B cell (primary cell): Measurements from ENCODE around the gene ZSCAN2. TPM values are rescaled to one million over a fixed set of nuclear protein-coding genes. Genes with fewer than 3 reads are reported as not detected.

Experiments
- ATAC-seq: fragments of 200-7000 bp; cut with Tn5 transposase; one replicate; pipeline ENCODE4 v1.10.0; 2021; ENCODE audit warnings: low read depth, mild to moderate bottlenecking, moderate number of reproducible peaks, moderate library complexity
- CTCF ChIA-PET: fragments of 350-600 bp; sonication (Branson Sonifier 250); formaldehyde crosslinking; loops from one replicate; lab custom pipeline; 2021; ENCODE audit warnings: antibody characterized with exemption, inconsistent platforms; lab: Charles Lee
- POLR2A ChIA-PET: fragments of 350-600 bp; sonication (Branson Sonifier 250); formaldehyde crosslinking; loops from one replicate; lab custom pipeline; 2021; ENCODE audit warnings: antibody characterized with exemption; lab: Charles Lee
- DNase-seq: peaks from one replicate; pipeline ENCODE4 v3.0.0; 2013
- H2AFZ ChIP-seq: 2 replicates; pipeline ENCODE4 v1.6.1; 2012; ENCODE audit warnings: mild to moderate bottlenecking, low read depth, low read length; ENCODE audit not compliant: insufficient read depth, poor library complexity, severe bottlenecking
- H3K27ac ChIP-seq, 2 donors: 1 replicate in 1 of 2; 2 replicates in 1 of 2; pipeline ENCODE4 v1.5.1; 2012 to 2013; ENCODE audit warnings: low read length in 2 of 2, mild to moderate bottlenecking in 2 of 2, moderate library complexity in 1 of 2
- H3K27me3 ChIP-seq, 4 experiments: fragments of 200-600 bp in 1 of 4; sonication (generic) in 1 of 4; replicated peaks in 1 of 4; 1 replicate in 2 of 4; 2 replicates in 2 of 4; pipeline versions ENCODE4 v1.6.1 to v1.7.0; 2013 to 2016; ENCODE audit warnings: low read length in 3 of 4, mild to moderate bottlenecking in 2 of 4, mixed read lengths in 1 of 4, moderate library complexity in 1 of 4; ENCODE audit not compliant: insufficient read depth in 4 of 4, control insufficient read depth in 3 of 4; ENCODE audit errors: control extremely low read depth in 1 of 4
- H3K36me3 ChIP-seq, 2 experiments: replicated peaks in 1 of 2; 1 replicate in 1 of 2; 2 replicates in 1 of 2; pipeline versions ENCODE4 v1.6.1 to v1.7.1; 2013; ENCODE audit warnings: low read length in 1 of 2; ENCODE audit not compliant: insufficient read depth in 2 of 2, control insufficient read depth in 1 of 2; ENCODE audit errors: control extremely low read depth in 1 of 2, extremely low read depth in 1 of 2
- H3K4me1 ChIP-seq, 2 donors: fragments of 200-600 bp in 1 of 2; sonication (generic) in 1 of 2; 1 replicate in 1 of 2; 2 replicates in 1 of 2; pipeline versions ENCODE4 v1.5.1 to v1.6.1; 2013 to 2017; ENCODE audit warnings: low read length in 2 of 2; ENCODE audit not compliant: control insufficient read depth in 2 of 2, insufficient read depth in 2 of 2
- H3K4me2 ChIP-seq: replicated peaks from 2 replicates; pipeline ENCODE3; 2012; ENCODE audit warnings: mild to moderate bottlenecking, low read depth, low read length; ENCODE audit not compliant: poor library complexity, severe bottlenecking
- H3K4me3 ChIP-seq, 5 experiments: fragments of 200-600 bp in 1 of 5; sonication (generic) in 1 of 5; 1 replicate in 3 of 5; 2 replicates in 2 of 5; pipeline versions ENCODE4 v1.5.1 to v1.7.0; 2011 to 2016; ENCODE audit warnings: low read length in 4 of 5, mild to moderate bottlenecking in 4 of 5, low read depth in 2 of 5, control low read depth in 1 of 5, moderate library complexity in 1 of 5; ENCODE audit not compliant: insufficient read depth in 1 of 5; ENCODE audit errors: control extremely low read depth in 1 of 5, extremely low read depth in 1 of 5
- H3K79me2 ChIP-seq: fragments of 200-600 bp; sonication (generic); one replicate; pipeline ENCODE4 v1.6.0; 2016; ENCODE audit warnings: low read length; ENCODE audit not compliant: control insufficient read depth, insufficient read depth
- H3K9ac ChIP-seq: fragments of 200-600 bp; sonication (generic); 2 replicates; pipeline ENCODE4 v1.6.1; 2017; ENCODE audit warnings: mild to moderate bottlenecking, low read length, moderate library complexity
- H3K9me3 ChIP-seq, 3 donors: one replicate each; pipeline versions ENCODE4 v1.6.1 to v1.7.1; 2013; ENCODE audit warnings: low read length in 2 of 3; ENCODE audit not compliant: control insufficient read depth in 2 of 3, insufficient read depth in 1 of 3; ENCODE audit errors: control extremely low read depth in 1 of 3
- H4K20me1 ChIP-seq: 2 replicates; pipeline ENCODE4 v1.6.0; 2012; ENCODE audit warnings: mild to moderate bottlenecking, low read length; ENCODE audit not compliant: insufficient read depth, control insufficient read depth, poor library complexity, severe bottlenecking
- H3K27ac Mint-ChIP-seq: one replicate; pipeline ENCODE4 v1.8.0; 2021; ENCODE audit warnings: mixed read lengths
- H3K27me3 Mint-ChIP-seq: one replicate; pipeline ENCODE4 v1.8.0; 2021; ENCODE audit warnings: mixed read lengths
- H3K4me1 Mint-ChIP-seq: one replicate; pipeline ENCODE4 v1.8.0; 2021; ENCODE audit warnings: mixed read lengths
- H3K4me3 Mint-ChIP-seq: one replicate; pipeline ENCODE4 v1.8.0; 2021; ENCODE audit warnings: mixed read lengths
- H3K9me3 Mint-ChIP-seq: one replicate; pipeline ENCODE4 v1.8.0; 2022; ENCODE audit warnings: mixed read lengths; ENCODE audit not compliant: insufficient read depth
- EZH2 ChIP-seq: IDR thresholded peaks from 2 replicates; pipeline ENCODE4 v1.6.1; 2012; ENCODE audit warnings: borderline replicate concordance, low read depth, mild to moderate bottlenecking, moderate library complexity, low read length; ENCODE audit not compliant: insufficient read depth, poor library complexity, severe bottlenecking
- WGBS: methylation state at CpG from one replicate; pipeline ENCODE4 v1.1.5; 2013; ENCODE audit warnings: missing lambda C conversion rate; ENCODE audit not compliant: insufficient coverage; 5-methylcytosine and 5-hydroxymethylcytosine counted together
- intact Hi-C: fragments of 100-400 bp; cut with micrococcal nuclease; formaldehyde crosslinking; loops from one replicate; pipeline ENCODE4 v1.10.0; 2022
- polyA plus RNA-seq: library from polyadenylated mRNA; depleted of rRNA; stranded (reverse); fragments of >200 nt; gene quantifications from 2 replicates; pipeline ENCODE4 v1.2.3, GENCODE V29; 2012
- total RNA-seq, 2 donors: library from RNA; stranded (reverse); fragments of 120-200 nt in 1 of 2; gene quantifications; 1 replicate in 1 of 2; 2 replicates in 1 of 2; pipeline versions ENCODE4 v1.2.3 to v1.2.4, GENCODE V29; 2013 to 2022
- TF ChIP-seq, protein P1 (sequence below): fragments of 200-600 bp; IDR thresholded peaks from one replicate; pipeline ENCODE4 v1.8.0; 2022; ENCODE audit warnings: antibody characterized with exemption, mild to moderate bottlenecking

Gene ZSCAN2
- total and polyA plus RNA-seq, 2 donors (not counting 1 experiment from before 2014, with no cell fraction given) = 9.9 to 18.6 TPM

GRCh38 chr15:84616235-84616634 is 15.4 kb downstream of the ZSCAN2 start:
- POLR2A ChIA-PET = no interaction called here
- CTCF ChIA-PET = no interaction called here
- DNase-seq (no peak), ATAC-seq (no peak)
- intact Hi-C loops = no loop called here
- Histone ChIP-seq H3K27me3 (no peaks in the 10 kb centered on the region), H3K4me2 (no peak overlapping the region), H3K9me3 (peaks cover 0 to 10% (median 9%) of the 10 kb centered on the region in 3 donors), H2AFZ (no peak overlapping the region), H3K9ac (no peak overlapping the region), H3K4me1 (no peaks in the 10 kb centered on the region), H3K79me2 (peaks cover 26% of the 10 kb centered on the region), H4K20me1 (no peaks in the 10 kb centered on the region), H3K4me3 (no peak overlapping the region), H3K36me3 (peaks cover 0 to 11% of the 10 kb centered on the region in 2 experiments), H3K27ac (no peak overlapping the region)
- Mint-ChIP-seq H3K9me3 (peaks cover 5% of the 10 kb centered on the region), H3K4me3 (no peak overlapping the region), H3K27me3 (no peaks in the 10 kb centered on the region), H3K27ac (peak overlapping the region; percentile 1), H3K4me1 (peaks cover 4% of the 10 kb centered on the region)
- TF ChIP-seq, protein P1, sequence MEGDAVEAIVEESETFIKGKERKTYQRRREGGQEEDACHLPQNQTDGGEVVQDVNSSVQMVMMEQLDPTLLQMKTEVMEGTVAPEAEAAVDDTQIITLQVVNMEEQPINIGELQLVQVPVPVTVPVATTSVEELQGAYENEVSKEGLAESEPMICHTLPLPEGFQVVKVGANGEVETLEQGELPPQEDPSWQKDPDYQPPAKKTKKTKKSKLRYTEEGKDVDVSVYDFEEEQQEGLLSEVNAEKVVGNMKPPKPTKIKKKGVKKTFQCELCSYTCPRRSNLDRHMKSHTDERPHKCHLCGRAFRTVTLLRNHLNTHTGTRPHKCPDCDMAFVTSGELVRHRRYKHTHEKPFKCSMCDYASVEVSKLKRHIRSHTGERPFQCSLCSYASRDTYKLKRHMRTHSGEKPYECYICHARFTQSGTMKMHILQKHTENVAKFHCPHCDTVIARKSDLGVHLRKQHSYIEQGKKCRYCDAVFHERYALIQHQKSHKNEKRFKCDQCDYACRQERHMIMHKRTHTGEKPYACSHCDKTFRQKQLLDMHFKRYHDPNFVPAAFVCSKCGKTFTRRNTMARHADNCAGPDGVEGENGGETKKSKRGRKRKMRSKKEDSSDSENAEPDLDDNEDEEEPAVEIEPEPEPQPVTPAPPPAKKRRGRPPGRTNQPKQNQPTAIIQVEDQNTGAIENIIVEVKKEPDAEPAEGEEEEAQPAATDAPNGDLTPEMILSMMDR = no peak
- no peak for TF ChIP-seq EZH2
- WGBS = 76% methylated on average over 2 of the region's 3 CpGs

- Mint-ChIP-seq H3K27me3 (no peaks in the 10 kb centered on the region), H3K4me3 (no peak overlapping the region), H3K4me1 (peaks cover 4% of the 10 kb centered on the region), H3K27ac (no peak overlapping the region), H3K9me3 (peaks cover 9% of the 10 kb centered on the region)
- no peak for TF ChIP-seq EZH2
- TF ChIP-seq, protein P1 = no peak
- Histone ChIP-seq H3K79me2 (peaks cover 11% of the 10 kb centered on the region), H3K9ac (no peak overlapping the region), H3K4me1 (no peaks in the 10 kb centered on the region), H3K4me3 (no peak overlapping the region), H3K27me3 (no peaks in the 10 kb centered on the region), H3K4me2 (no peak overlapping the region), H2AFZ (no peak overlapping the region), H3K9me3 (peaks cover 1 to 25% (median 20%) of the 10 kb centered on the region in 3 donors), H3K36me3 (peaks cover 0 to 26% of the 10 kb centered on the region in 2 experiments), H4K20me1 (no peaks in the 10 kb centered on the region), H3K27ac (no peak overlapping the region)
- no peak for DNase-seq
- no peak for ATAC-seq
- WGBS = 98% methylated on average over 5 of the region's 8 CpGs
- ChIA-PET POLR2A (no interaction called here), CTCF (interaction anchor here (0.7 to 1.3 kb wide), 4 partner anchors 8 to 360 kb away, joined by 3 read pairs; no protein-coding TSS in a partner anchor)
- intact Hi-C loops = no loop called here
These were observed 19.8 kb downstream of the ZSCAN2 start for GRCh38 chr15:84620626-84621025.
